ENCODE measurements around the gene KLHDC4.
"Not testable (repeated sequence)": the region's sequence is repeated elsewhere in the genome, so short reads cannot be mapped to it uniquely, and the experiment has no call there.

The KLHDC4 gene

GRCh38 chr16:87718831-87719230 is 47.0 kb downstream of the KLHDC4 start:
- not testable (repeated sequence) for H3K79me2 ChIP-seq (ENCODE audit: control insufficient read depth, insufficient read depth, low read length, unreplicated experiment); H3K27ac ChIP-seq (ENCODE audit: low read depth, low read length); H3K4me1 ChIP-seq (ENCODE audit: control insufficient read depth, insufficient read depth, low read length, unreplicated experiment); H3K4me3 ChIP-seq (ENCODE audit: low read depth, low read length); H2AFZ ChIP-seq (ENCODE audit: low read length, unreplicated experiment); H3K27me3 ChIP-seq (ENCODE audit: insufficient read depth, low read length); H3K36me3 ChIP-seq (ENCODE audit: insufficient read depth, low read length)

- Histone ChIP-seq H3K4me3 (ENCODE audit: low read depth, low read length) (no peak overlapping the region), H2AFZ (ENCODE audit: low read length, unreplicated experiment) (no peak overlapping the region), H3K27me3 (ENCODE audit: insufficient read depth, low read length) (no peaks in the 10 kb centered on the region), H3K79me2 (ENCODE audit: control insufficient read depth, insufficient read depth, low read length, unreplicated experiment) (no peaks in the 10 kb centered on the region), H3K4me1 (ENCODE audit: control insufficient read depth, insufficient read depth, low read length, unreplicated experiment) (no peaks in the 10 kb centered on the region), H3K27ac (ENCODE audit: low read depth, low read length) (no peak overlapping the region), H3K36me3 (ENCODE audit: insufficient read depth, low read length) (no peaks in the 10 kb centered on the region; the same call in 1 of the 2 replicates)
These were observed 50.1 kb downstream of the KLHDC4 start for GRCh38 chr16:87715658-87716057.

GRCh38 chr16:87715231-87715630 is 50.6 kb downstream of the KLHDC4 start:
- no peaks in the 10 kb centered on the region for H3K27me3 ChIP-seq (ENCODE audit: insufficient read depth, low read length)
- H3K27ac ChIP-seq (ENCODE audit: low read depth, low read length): no peak overlapping the region
- H3K4me1 ChIP-seq (ENCODE audit: control insufficient read depth, insufficient read depth, low read length, unreplicated experiment): no peaks in the 10 kb centered on the region
- H3K36me3 ChIP-seq (ENCODE audit: insufficient read depth, low read length): no peaks in the 10 kb centered on the region; the same call in 1 of the 2 replicates
- no peaks in the 10 kb centered on the region for H3K79me2 ChIP-seq (ENCODE audit: control insufficient read depth, insufficient read depth, low read length, unreplicated experiment)
- no peak overlapping the region for H2AFZ ChIP-seq (ENCODE audit: low read length, unreplicated experiment)
- H3K4me3 ChIP-seq (ENCODE audit: low read depth, low read length): no peak overlapping the region

- Histone ChIP-seq H3K27me3 (ENCODE audit: insufficient read depth, low read length) (no peaks in the 10 kb centered on the region), H3K27ac (ENCODE audit: low read depth, low read length) (no peak overlapping the region), H3K36me3 (ENCODE audit: insufficient read depth, low read length) (no peaks in the 10 kb centered on the region; the same call in 1 of the 2 replicates), H2AFZ (ENCODE audit: low read length, unreplicated experiment) (no peak overlapping the region), H3K4me1 (ENCODE audit: control insufficient read depth, insufficient read depth, low read length, unreplicated experiment) (no peaks in the 10 kb centered on the region), H3K4me3 (ENCODE audit: low read depth, low read length) (no peak overlapping the region), H3K79me2 (ENCODE audit: control insufficient read depth, insufficient read depth, low read length, unreplicated experiment) (no peaks in the 10 kb centered on the region)
These were observed 52.1 kb downstream of the KLHDC4 start for GRCh38 chr16:87713451-87714229.

GRCh38 chr16:87712184-87712762 is 53.5 kb downstream of the KLHDC4 start:
- Histone ChIP-seq H3K4me1 (ENCODE audit: control insufficient read depth, insufficient read depth, low read length, unreplicated experiment) (no peaks in the 10 kb centered on the region), H2AFZ (ENCODE audit: low read length, unreplicated experiment) (no peak overlapping the region)

GRCh38 chr16:87710887-87711286 is 54.9 kb downstream of the KLHDC4 start:
- no peaks in the 10 kb centered on the region for H3K79me2 ChIP-seq (ENCODE audit: control insufficient read depth, insufficient read depth, low read length, unreplicated experiment)
- H3K27ac ChIP-seq (ENCODE audit: low read depth, low read length): no peak overlapping the region
- no peak overlapping the region for H2AFZ ChIP-seq (ENCODE audit: low read length, unreplicated experiment)
- H3K4me1 ChIP-seq (ENCODE audit: control insufficient read depth, insufficient read depth, low read length, unreplicated experiment): no peaks in the 10 kb centered on the region
- no peak overlapping the region for H3K4me3 ChIP-seq (ENCODE audit: low read depth, low read length)
- no peaks in the 10 kb centered on the region for H3K27me3 ChIP-seq (ENCODE audit: insufficient read depth, low read length)
- H3K36me3 ChIP-seq (ENCODE audit: insufficient read depth, low read length): no peaks in the 10 kb centered on the region; the same call in 1 of the 2 replicates

More at GRCh38 chr16:87712184-87712762, 53.5 kb downstream of the KLHDC4 start:
- no peaks in the 10 kb centered on the region for H3K79me2 ChIP-seq (ENCODE audit: control insufficient read depth, insufficient read depth, low read length, unreplicated experiment)
- H3K27me3 ChIP-seq (ENCODE audit: insufficient read depth, low read length): no peaks in the 10 kb centered on the region
- no peak overlapping the region for H3K4me3 ChIP-seq (ENCODE audit: low read depth, low read length)
- no peak overlapping the region for H3K27ac ChIP-seq (ENCODE audit: low read depth, low read length)
- no peaks in the 10 kb centered on the region; the same call in 1 of the 2 replicates for H3K36me3 ChIP-seq (ENCODE audit: insufficient read depth, low read length)

- H3K4me1 ChIP-seq (ENCODE audit: control insufficient read depth, insufficient read depth, low read length, unreplicated experiment): no peaks in the 10 kb centered on the region
- no peak overlapping the region for H2AFZ ChIP-seq (ENCODE audit: low read length, unreplicated experiment)
- no peak overlapping the region for H3K4me3 ChIP-seq (ENCODE audit: low read depth, low read length)
- no peaks in the 10 kb centered on the region for H3K79me2 ChIP-seq (ENCODE audit: control insufficient read depth, insufficient read depth, low read length, unreplicated experiment)
- H3K36me3 ChIP-seq (ENCODE audit: insufficient read depth, low read length): no peaks in the 10 kb centered on the region
- no peaks in the 10 kb centered on the region for H3K27me3 ChIP-seq (ENCODE audit: insufficient read depth, low read length)
- no peak overlapping the region for H3K27ac ChIP-seq (ENCODE audit: low read depth, low read length)
These were observed 56.1 kb downstream of the KLHDC4 start for GRCh38 chr16:87709677-87710076.

- H3K36me3 ChIP-seq (ENCODE audit: insufficient read depth, low read length): no peaks in the 10 kb centered on the region
- no peak overlapping the region for H3K27ac ChIP-seq (ENCODE audit: low read depth, low read length)
- no peaks in the 10 kb centered on the region for H3K4me1 ChIP-seq (ENCODE audit: control insufficient read depth, insufficient read depth, low read length, unreplicated experiment)
- H2AFZ ChIP-seq (ENCODE audit: low read length, unreplicated experiment): no peak overlapping the region
- no peaks in the 10 kb centered on the region for H3K27me3 ChIP-seq (ENCODE audit: insufficient read depth, low read length)
- H3K79me2 ChIP-seq (ENCODE audit: control insufficient read depth, insufficient read depth, low read length, unreplicated experiment): no peaks in the 10 kb centered on the region
- no peak overlapping the region for H3K4me3 ChIP-seq (ENCODE audit: low read depth, low read length)
These were observed 56.7 kb downstream of the KLHDC4 start for GRCh38 chr16:87708881-87709638.

GRCh38 chr16:87707714-87708580 is 57.8 kb downstream of the KLHDC4 start:
- Histone ChIP-seq H3K27me3 (ENCODE audit: insufficient read depth, low read length) (no peaks in the 10 kb centered on the region), H3K27ac (ENCODE audit: low read depth, low read length) (no peak overlapping the region), H3K79me2 (ENCODE audit: control insufficient read depth, insufficient read depth, low read length, unreplicated experiment) (no peaks in the 10 kb centered on the region), H3K4me3 (ENCODE audit: low read depth, low read length) (no peak overlapping the region), H2AFZ (ENCODE audit: low read length, unreplicated experiment) (no peak overlapping the region), H3K4me1 (ENCODE audit: control insufficient read depth, insufficient read depth, low read length, unreplicated experiment) (no peaks in the 10 kb centered on the region), H3K36me3 (ENCODE audit: insufficient read depth, low read length) (no peaks in the 10 kb centered on the region)

GRCh38 chr16:87707097-87707496 is 58.7 kb downstream of the KLHDC4 start:
- H2AFZ ChIP-seq (ENCODE audit: low read length, unreplicated experiment): no peak overlapping the region
- no peak overlapping the region for H3K27ac ChIP-seq (ENCODE audit: low read depth, low read length)
- H3K4me1 ChIP-seq (ENCODE audit: control insufficient read depth, insufficient read depth, low read length, unreplicated experiment): no peaks in the 10 kb centered on the region
- H3K27me3 ChIP-seq (ENCODE audit: insufficient read depth, low read length): no peaks in the 10 kb centered on the region
- H3K4me3 ChIP-seq (ENCODE audit: low read depth, low read length): no peak overlapping the region
- no peaks in the 10 kb centered on the region for H3K79me2 ChIP-seq (ENCODE audit: control insufficient read depth, insufficient read depth, low read length, unreplicated experiment)
- no peaks in the 10 kb centered on the region for H3K36me3 ChIP-seq (ENCODE audit: insufficient read depth, low read length)

Measured in ACC112 (cell line).